ENCODE measurements around the gene RNF34. TPM values are rescaled to one million over a fixed set of nuclear protein-coding genes. Genes with fewer than 3 reads are reported as not detected.

Gene RNF34
- total RNA-seq, 1 experiment from 2014 or later = 53.6 TPM

DNA sequence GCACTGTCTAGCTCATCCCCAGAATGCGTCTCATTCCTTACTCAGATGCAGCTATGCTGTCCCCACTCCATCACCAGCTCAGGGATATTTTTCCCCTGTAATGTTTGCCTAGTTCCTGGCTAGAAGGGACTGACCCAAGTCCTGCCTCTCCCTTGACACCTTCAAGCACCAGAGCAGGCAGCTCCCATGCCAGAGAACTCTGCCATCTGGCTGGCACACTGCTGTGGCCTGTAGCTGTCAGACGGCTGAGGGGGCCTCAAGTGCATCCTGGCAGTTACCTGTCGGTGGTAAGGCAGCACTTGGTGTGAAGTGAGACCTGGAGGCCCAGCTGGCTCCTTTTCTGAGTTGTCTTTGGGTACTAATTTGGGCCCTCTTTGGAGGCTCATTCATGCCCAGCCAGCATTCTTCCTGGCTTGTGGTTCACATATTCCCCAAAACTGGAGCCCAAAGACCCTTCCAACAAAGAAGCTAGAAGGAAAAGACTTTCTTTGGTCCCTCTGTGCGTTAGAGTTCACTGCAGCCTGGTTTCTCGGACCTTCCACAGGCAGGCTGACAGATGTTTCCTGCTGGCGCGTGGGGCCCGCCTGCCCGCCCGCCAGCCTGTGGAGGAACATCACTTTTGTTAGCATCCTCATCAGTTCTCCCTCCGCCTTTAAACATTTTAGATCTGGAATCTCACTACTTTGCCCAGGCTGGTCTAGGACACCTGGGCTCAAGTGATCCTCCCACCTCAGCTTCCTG is 33.0 kb downstream of the RNF34 start:
- peaks cover 89% of the 10 kb centered on the region for H3K36me3 Mint-ChIP-seq
- CTCF ChIA-PET = interaction anchor here (2.4 to 3.2 kb wide), 2 partner anchors 9 to 10 kb away, joined by 11 to 16 read pairs; no protein-coding TSS in a partner anchor
- H3K9me3 Mint-ChIP-seq = peaks cover 10% of the 10 kb centered on the region
- POLR2A ChIA-PET = interaction anchor here (0.6 kb wide), 1 partner anchor 21 kb away, joined by 7 read pairs; no protein-coding TSS in a partner anchor
- DNase-seq (ENCODE audit: low spot score) (no peak), ATAC-seq (no peak)
- no peak overlapping the region for H3K4me3 Mint-ChIP-seq
- H3K27me3 Mint-ChIP-seq (ENCODE audit: low read depth) = no peaks in the 10 kb centered on the region
- TF ChIP-seq, protein P1, sequence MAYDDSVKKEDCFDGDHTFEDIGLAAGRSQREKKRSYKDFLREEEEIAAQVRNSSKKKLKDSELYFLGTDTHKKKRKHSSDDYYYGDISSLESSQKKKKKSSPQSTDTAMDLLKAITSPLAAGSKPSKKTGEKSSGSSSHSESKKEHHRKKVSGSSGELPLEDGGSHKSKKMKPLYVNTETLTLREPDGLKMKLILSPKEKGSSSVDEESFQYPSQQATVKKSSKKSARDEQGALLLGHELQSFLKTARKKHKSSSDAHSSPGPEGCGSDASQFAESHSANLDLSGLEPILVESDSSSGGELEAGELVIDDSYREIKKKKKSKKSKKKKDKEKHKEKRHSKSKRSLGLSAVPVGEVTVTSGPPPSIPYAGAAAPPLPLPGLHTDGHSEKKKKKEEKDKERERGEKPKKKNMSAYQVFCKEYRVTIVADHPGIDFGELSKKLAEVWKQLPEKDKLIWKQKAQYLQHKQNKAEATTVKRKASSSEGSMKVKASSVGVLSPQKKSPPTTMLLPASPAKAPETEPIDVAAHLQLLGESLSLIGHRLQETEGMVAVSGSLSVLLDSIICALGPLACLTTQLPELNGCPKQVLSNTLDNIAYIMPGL (CRISPR knock-in tag; IDR thresholded peaks at IDR 0.05) = no peak
- TF ChIP-seq, protein P2, sequence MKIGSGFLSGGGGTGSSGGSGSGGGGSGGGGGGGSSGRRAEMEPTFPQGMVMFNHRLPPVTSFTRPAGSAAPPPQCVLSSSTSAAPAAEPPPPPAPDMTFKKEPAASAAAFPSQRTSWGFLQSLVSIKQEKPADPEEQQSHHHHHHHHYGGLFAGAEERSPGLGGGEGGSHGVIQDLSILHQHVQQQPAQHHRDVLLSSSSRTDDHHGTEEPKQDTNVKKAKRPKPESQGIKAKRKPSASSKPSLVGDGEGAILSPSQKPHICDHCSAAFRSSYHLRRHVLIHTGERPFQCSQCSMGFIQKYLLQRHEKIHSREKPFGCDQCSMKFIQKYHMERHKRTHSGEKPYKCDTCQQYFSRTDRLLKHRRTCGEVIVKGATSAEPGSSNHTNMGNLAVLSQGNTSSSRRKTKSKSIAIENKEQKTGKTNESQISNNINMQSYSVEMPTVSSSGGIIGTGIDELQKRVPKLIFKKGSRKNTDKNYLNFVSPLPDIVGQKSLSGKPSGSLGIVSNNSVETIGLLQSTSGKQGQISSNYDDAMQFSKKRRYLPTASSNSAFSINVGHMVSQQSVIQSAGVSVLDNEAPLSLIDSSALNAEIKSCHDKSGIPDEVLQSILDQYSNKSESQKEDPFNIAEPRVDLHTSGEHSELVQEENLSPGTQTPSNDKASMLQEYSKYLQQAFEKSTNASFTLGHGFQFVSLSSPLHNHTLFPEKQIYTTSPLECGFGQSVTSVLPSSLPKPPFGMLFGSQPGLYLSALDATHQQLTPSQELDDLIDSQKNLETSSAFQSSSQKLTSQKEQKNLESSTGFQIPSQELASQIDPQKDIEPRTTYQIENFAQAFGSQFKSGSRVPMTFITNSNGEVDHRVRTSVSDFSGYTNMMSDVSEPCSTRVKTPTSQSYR (CRISPR knock-in tag; IDR thresholded peaks at IDR 0.05) = no peak
- TF ChIP-seq, protein P3, sequence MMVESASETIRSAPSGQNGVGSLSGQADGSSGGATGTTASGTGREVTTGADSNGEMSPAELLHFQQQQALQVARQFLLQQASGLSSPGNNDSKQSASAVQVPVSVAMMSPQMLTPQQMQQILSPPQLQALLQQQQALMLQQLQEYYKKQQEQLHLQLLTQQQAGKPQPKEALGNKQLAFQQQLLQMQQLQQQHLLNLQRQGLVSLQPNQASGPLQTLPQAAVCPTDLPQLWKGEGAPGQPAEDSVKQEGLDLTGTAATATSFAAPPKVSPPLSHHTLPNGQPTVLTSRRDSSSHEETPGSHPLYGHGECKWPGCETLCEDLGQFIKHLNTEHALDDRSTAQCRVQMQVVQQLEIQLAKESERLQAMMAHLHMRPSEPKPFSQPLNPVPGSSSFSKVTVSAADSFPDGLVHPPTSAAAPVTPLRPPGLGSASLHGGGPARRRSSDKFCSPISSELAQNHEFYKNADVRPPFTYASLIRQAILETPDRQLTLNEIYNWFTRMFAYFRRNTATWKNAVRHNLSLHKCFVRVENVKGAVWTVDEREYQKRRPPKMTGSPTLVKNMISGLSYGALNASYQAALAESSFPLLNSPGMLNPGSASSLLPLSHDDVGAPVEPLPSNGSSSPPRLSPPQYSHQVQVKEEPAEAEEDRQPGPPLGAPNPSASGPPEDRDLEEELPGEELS (CRISPR knock-in tag; IDR thresholded peaks at IDR 0.05) = no peak
- no peaks in the 10 kb centered on the region for H3K4me1 Mint-ChIP-seq
- H3K27ac Mint-ChIP-seq = no peak overlapping the region

DNA sequence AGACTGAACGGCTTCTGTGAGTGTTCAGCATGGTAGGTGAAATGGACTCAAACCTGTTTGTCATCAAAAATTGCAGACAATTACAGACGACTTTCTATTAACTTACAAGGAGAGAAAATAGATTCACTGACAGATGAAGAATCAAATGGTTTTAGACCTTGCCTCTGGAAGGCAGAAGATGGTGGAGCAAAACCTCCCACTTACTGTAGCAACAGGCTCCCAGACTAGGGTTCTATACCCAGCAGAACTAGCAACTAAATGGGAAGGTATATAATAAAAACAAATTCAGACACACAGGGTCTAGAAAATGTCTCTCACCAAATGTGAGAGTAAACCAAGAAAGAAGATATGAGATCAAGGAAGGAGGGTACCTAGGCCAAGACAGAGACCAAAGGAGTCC is 36.8 kb downstream of the RNF34 start:
- peaks cover 86% of the 10 kb centered on the region for H3K36me3 Mint-ChIP-seq

DNA sequence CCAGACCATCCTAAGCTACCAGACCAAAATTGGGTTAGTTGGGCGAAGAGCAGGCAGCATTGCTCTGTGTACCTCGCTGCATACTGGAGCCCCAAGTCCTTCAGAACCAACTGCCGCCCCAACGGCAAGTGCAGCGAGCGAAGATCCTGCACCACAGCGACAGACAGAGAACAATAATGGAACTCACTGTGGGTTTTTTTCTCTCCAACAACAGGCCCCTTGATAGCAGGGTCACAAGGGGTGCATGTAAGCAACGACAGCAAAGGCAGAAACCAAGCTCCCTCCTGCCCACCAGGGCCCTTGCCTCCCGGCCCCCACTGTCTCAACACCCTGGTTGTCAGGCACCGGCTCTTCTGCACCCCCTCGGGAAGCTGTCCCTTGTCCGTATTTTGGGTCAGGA is 39.0 kb downstream of the RNF34 start:
- Mint-ChIP-seq H3K4me1 (peaks cover 3% of the 10 kb centered on the region; the same call in 1 of the 2 replicates), H3K27ac (no peak overlapping the region), H3K36me3 (peaks cover 74% of the 10 kb centered on the region), H3K4me3 (no peak overlapping the region), H3K9me3 (peaks cover 10% of the 10 kb centered on the region), H3K27me3 (ENCODE audit: low read depth) (no peaks in the 10 kb centered on the region; the same call in 1 of the 2 replicates)
- TF ChIP-seq, protein P4, sequence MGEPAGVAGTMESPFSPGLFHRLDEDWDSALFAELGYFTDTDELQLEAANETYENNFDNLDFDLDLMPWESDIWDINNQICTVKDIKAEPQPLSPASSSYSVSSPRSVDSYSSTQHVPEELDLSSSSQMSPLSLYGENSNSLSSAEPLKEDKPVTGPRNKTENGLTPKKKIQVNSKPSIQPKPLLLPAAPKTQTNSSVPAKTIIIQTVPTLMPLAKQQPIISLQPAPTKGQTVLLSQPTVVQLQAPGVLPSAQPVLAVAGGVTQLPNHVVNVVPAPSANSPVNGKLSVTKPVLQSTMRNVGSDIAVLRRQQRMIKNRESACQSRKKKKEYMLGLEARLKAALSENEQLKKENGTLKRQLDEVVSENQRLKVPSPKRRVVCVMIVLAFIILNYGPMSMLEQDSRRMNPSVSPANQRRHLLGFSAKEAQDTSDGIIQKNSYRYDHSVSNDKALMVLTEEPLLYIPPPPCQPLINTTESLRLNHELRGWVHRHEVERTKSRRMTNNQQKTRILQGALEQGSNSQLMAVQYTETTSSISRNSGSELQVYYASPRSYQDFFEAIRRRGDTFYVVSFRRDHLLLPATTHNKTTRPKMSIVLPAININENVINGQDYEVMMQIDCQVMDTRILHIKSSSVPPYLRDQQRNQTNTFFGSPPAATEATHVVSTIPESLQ (CRISPR knock-in tag; IDR thresholded peaks at IDR 0.05) = no peak
- ATAC-seq (no peak), DNase-seq (ENCODE audit: low spot score) (no peak)
- POLR2A ChIA-PET = interaction anchor here (0.7 kb wide), 1 partner anchor 10 kb away, joined by 3 read pairs; no protein-coding TSS in a partner anchor
- CTCF ChIA-PET = no interaction called here

More for the DNA sequence above, 36.8 kb downstream of the RNF34 start:
- ATAC-seq = no peak
- TF ChIP-seq, protein P5, sequence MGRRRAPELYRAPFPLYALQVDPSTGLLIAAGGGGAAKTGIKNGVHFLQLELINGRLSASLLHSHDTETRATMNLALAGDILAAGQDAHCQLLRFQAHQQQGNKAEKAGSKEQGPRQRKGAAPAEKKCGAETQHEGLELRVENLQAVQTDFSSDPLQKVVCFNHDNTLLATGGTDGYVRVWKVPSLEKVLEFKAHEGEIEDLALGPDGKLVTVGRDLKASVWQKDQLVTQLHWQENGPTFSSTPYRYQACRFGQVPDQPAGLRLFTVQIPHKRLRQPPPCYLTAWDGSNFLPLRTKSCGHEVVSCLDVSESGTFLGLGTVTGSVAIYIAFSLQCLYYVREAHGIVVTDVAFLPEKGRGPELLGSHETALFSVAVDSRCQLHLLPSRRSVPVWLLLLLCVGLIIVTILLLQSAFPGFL (CRISPR knock-in tag; IDR thresholded peaks at IDR 0.05; ENCODE audit: borderline replicate concordance) = no peak
- TF ChIP-seq, protein P6, sequence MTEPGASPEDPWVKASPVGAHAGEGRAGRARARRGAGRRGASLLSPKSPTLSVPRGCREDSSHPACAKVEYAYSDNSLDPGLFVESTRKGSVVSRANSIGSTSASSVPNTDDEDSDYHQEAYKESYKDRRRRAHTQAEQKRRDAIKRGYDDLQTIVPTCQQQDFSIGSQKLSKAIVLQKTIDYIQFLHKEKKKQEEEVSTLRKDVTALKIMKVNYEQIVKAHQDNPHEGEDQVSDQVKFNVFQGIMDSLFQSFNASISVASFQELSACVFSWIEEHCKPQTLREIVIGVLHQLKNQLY (CRISPR knock-in tag; IDR thresholded peaks at IDR 0.05) = no peak
- no peak overlapping the region for H3K4me3 Mint-ChIP-seq
- no peaks in the 10 kb centered on the region for H3K4me1 Mint-ChIP-seq
- H3K27ac Mint-ChIP-seq = no peak overlapping the region
- peaks cover 10% of the 10 kb centered on the region for H3K9me3 Mint-ChIP-seq
- ChIA-PET CTCF (no interaction called here), POLR2A (no interaction called here)
- H3K27me3 Mint-ChIP-seq (ENCODE audit: low read depth) = no peaks in the 10 kb centered on the region
- DNase-seq (ENCODE audit: low spot score) = no peak

Data from WTC11 (cell line).